Dermis blood vessel endothelial cell (primary cell): Measurements from ENCODE around the gene CIB2. TPM values are rescaled to one million over a fixed set of nuclear protein-coding genes. Genes with fewer than 3 reads are reported as not detected.
A peak's percentile ranks its signal among the peaks of the same experiment; 100 is the strongest.

Source experiments
- DNase-seq: peaks from one replicate; pipeline ENCODE4 v3.0.0; 2010
- total RNA-seq: library from RNA; depleted of rRNA; stranded (reverse); fragments of >200 nt; gene quantifications from 2 replicates; pipeline ENCODE4 v1.2.3, GENCODE V29; 2014

CIB2 gene
- total RNA-seq, 1 donor from 2014 or later: 1.5 TPM

DNA sequence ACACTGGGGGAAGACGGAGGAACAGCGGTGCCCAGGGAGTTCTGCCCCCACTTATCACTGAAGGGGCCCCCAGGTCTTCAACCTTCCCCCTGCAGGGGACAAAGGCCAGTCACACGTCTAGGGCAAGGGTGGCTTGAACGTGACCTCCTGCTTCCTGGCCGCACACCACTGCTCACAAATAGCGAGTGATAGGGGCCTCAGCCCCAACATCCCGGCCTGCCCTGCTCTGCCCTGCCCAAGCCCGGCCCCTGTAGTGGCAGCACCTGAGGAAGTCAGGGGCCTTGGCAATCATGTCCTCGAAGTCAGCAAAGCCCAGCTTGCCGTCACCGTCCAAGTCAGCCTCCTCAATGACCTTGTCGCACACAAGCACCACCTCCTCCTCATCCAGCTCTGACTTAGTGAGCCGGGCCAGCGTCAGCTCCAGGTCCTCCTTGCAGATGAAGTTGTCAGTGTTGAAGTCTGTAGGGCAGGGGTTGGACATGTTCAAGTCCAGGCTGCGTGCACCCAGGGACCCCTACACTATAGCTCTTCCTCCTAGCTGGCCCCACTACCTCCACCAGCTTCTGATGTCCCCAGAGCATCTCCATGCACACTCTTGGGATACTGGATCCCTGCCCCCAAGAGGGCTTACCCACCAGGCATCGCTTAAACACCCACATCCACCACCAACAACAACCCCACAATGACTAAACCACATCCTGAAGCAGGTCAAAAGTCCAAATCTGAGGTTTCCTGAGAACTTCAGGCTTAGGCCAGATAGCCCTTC lies 25.6 kb downstream of the CIB2 start:
- peak; percentile 64 for DNase-seq

DNA sequence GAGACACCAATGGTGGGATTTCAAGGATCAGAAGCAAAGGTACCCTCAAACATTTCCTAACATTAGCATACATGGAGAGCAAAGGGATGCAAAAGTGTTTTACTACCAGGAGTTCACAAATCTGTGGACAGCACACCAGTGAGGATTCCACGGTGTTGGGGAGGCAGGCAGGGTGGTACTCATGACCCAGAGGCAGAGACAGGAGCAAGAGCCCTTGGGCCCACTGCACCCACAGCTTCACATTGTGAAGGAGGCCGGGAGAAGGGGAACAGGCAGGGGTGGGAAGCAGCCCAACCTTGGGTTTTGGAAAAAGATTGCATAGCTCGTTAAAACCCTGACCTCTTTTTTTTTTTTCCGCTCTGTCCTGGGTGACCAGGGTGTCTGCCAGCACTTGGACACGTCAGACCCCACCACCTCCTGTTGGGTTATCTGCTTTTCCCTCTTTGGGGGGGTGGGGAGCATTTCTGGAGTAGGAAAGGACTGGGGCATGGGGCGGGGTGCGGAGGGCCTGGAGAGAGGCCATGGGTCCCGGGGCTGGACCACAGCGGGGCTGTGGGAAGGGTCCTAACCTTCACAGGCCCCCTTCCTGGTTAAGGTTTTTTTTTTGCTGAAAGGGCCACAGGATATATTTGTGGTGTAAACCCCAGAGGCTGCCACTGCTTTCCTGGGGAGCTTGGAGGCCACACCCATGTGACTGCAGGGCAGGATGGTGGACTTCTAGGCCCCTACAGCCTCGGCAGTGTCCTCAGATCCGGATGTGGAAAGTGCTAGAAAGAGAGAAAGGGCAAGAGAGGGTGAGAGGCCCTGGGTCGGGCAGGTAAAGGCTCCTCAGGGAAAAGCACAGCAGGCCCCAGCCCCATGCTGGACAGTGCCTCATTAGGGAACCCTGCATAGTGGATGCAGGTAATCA lies 26.4 kb downstream of the CIB2 start:
- DNase-seq: no peak

GRCh38 chr15:78104119-78104479 lies 27.1 kb downstream of the CIB2 start:
- DNase-seq: no peak

DNA sequence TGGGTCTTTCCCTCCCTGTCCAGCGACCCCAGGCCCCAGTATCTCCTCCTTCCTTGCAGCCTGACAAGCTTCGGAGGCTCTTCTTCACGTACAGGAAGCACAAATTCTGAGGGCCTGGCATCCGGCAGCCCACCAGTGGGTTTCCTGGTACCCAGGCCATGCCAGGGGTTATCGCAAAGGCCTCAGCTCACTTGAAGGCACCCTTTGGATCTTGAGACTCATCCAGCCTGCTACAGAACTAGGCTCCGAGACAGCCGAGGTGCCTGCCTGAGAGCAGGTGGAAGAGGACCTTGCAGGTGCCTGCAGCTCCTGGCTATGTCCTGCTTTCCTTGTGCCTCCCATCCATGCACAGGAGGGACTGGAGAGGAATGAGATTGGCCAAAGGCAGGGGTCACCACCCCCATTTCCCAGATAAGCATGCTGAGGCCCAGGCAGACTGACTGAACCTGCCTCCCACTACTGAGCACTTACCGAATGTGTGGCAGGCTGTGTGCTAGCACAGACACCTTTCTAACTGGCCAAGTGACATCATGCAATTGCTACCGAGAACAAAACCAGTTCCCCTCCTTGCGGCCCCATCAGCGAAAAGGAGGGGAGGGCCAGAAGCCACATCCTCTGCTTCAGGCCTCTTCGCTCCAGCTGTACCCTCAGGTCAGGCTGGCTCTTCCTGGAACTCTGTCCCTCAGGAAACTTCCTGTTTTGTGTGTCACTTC lies 27.7 kb downstream of the CIB2 start:
- peak; percentile 10 for DNase-seq

DNA sequence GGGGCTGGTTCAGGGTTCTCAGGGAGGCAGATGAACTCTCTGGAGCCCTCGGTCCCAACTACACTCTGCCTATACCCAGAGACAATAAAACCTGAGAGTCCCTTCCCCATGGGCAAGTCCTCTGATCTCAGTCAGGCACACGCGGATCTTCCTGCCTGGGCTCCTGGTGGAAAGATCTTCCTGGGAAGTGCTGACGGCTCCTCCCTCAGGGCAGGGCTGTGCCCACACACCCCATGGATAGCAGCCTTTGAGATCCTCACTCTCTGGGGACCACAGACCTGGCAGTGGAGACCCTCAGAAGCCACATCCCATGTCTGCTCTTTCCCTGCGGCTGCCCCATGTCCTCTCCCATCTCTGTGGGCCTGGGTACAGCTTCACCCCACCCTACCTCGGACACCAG lies 28.5 kb downstream of the CIB2 start:
- no peak for DNase-seq

- DNase-seq: no peak
These were observed 29.0 kb downstream of the CIB2 start for GRCh38 chr15:78102211-78102610.

- no peak for DNase-seq
These were observed 29.7 kb downstream of the CIB2 start for GRCh38 chr15:78101423-78102105.

GRCh38 chr15:78100886-78101285 lies 30.4 kb downstream of the CIB2 start:
- DNase-seq: no peak

- no peak for DNase-seq
These were observed 33.0 kb downstream of the CIB2 start for GRCh38 chr15:78098131-78098755.

DNA sequence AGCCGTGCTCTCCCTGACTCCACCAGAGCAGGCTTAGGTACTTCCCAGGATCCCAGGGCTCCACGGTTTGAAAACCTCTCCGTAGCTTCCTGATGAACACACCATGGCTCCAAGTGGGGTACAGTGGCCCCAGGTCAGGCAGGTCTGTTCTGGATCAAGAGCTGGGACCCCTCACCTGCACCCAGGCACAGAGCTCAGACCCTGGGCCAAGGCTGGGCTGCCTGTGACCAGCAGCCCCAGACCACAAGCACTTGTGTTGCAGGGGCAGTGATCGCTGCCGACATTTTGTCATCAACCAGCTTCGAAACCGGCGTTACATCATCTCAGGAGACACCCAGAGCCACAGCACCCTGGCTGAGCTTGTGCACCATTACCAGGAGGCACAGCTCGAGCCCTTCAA lies 33.6 kb downstream of the CIB2 start:
- no peak for DNase-seq

DNA sequence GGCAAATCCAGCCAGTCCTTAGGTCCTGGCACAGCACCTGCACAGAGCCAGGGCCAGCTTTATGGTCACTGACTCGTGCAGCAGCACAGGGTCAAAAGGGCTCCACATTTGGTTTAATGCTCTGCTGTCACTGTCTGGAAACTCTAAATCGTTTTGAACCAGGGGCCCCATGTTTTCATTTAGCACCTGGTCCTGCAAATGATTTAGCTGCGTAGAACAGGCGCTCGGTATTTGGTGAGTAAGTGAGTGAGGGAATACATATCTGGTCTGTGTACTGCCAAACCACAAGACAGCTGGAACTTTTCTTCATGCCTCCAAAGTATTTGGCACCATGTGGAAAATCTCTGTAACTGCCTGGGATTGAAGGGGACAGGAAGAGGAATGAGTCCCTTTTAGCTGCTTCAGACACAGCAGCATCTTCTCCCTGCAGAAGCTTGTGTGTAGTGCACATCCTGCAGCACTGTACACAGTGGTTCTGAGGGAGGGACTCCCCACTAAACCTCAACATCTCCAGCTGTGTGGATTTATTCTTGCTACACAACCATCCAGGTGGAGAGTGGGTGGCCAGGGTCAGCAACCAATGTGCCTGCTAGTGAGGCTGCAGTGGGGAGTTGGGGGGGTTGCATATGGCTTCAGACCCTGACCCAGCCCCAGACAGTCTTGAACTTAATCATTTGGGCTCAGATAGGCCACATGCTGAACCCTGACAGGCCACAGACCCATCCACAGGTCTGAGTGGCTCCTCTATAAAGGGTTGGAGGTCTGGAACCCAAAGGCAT lies 37.8 kb downstream of the CIB2 start:
- DNase-seq: no peak

GRCh38 chr15:78092261-78093041 lies 38.8 kb downstream of the CIB2 start, which contains the start of gene SH2D7:
Gene SH2D7, plus strand, starts transcription at chr15:78092561. Its CDS starts 24 bp downstream, at chr15:78092585.
- no peak for DNase-seq

GRCh38 chr15:78090422-78091063 lies 40.7 kb downstream of the CIB2 start:
- no peak for DNase-seq

GRCh38 chr15:78088773-78089080 lies 42.5 kb downstream of the CIB2 start:
- no peak for DNase-seq

- DNase-seq: no peak
These were observed 43.1 kb downstream of the CIB2 start for GRCh38 chr15:78087951-78088772.

DNA sequence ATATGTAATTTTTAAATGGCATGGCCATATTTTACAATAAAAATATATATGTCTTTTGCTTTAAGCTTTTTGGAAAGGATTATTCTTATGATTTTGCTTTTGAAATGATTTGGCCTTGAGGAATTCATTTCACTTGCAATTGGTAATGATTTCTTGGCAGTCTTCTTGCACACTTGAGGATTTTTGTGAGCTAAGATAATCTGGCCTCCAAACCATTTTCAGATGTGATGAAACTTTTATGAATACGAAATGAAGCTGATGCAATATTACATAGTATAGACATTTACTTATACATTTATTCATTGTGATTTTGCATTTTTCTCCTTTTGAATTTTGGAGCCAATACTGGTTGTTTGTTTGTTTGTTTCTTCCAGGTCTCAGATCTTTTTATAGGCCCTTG lies 45.3 kb downstream of the CIB2 start:
- DNase-seq: no peak

- DNase-seq: no peak
These were observed 46.8 kb downstream of the CIB2 start for GRCh38 chr15:78084449-78084750.

GRCh38 chr15:78083687-78084448 lies 47.4 kb downstream of the CIB2 start:
- no peak for DNase-seq

- DNase-seq: no peak
These were observed 48.1 kb downstream of the CIB2 start for GRCh38 chr15:78083186-78083585.
